Spinal cord (tissue), 10 donors: Measurements from ENCODE around the gene IGFBP2. TPM values are rescaled to one million over a fixed set of nuclear protein-coding genes. Genes with fewer than 3 reads are reported as not detected.

Source experiments
- DNase-seq, 6 donors: peaks; one replicate each; pipeline versions ENCODE4 v3.0.0 to v3.0.0-alpha.2; 2013 to 2015; ENCODE audit warnings: low spot score in 6 of 6, low read depth in 4 of 6
- H3K27ac ChIP-seq: one replicate; pipeline ENCODE4 v1.5.1; 2013; ENCODE audit warnings: low read depth, low read length, control low read depth
- H3K27me3 ChIP-seq: one replicate; pipeline ENCODE4 v1.6.1; 2013; ENCODE audit warnings: low read length; ENCODE audit not compliant: control insufficient read depth, insufficient read depth
- H3K36me3 ChIP-seq: one replicate; pipeline ENCODE4 v1.6.1; 2013; ENCODE audit warnings: low read length; ENCODE audit not compliant: control insufficient read depth, insufficient read depth
- H3K4me1 ChIP-seq: one replicate; pipeline ENCODE4 v1.6.1; 2013; ENCODE audit warnings: low read length; ENCODE audit not compliant: control insufficient read depth, insufficient read depth
- H3K4me3 ChIP-seq: one replicate; pipeline ENCODE4 v1.5.1; 2013; ENCODE audit warnings: low read depth, low read length, control low read depth
- H3K9me3 ChIP-seq: one replicate; pipeline ENCODE4 v1.6.1; 2013; ENCODE audit warnings: low read length; ENCODE audit not compliant: control insufficient read depth, insufficient read depth
- WGBS: methylation state at CpG from one replicate; pipeline ENCODE4 v1.1.5; 2013; ENCODE audit warnings: missing lambda C conversion rate; ENCODE audit not compliant: insufficient coverage; 5-methylcytosine and 5-hydroxymethylcytosine counted together
- polyA plus RNA-seq, 2 donors: library from polyadenylated mRNA; unstranded; fragments of 120-200 nt; gene quantifications; one replicate each; pipeline ENCODE4 v1.2.1, GENCODE V29; 2013; ENCODE audit not compliant: insufficient read length in 2 of 2
- total RNA-seq, 2 donors: library from RNA; depleted of rRNA in 1 of 2; stranded (reverse); fragments of 120-200 nt in 1 of 2; fragments of >200 nt in 1 of 2; gene quantifications; one replicate each; pipeline versions ENCODE4 v1.2.3 to v1.2.4, GENCODE V29; 2013 to 2014
- donor health status: healthy.

Gene IGFBP2
- total and polyA plus RNA-seq, 4 donors: 176 to 741 (median 225) TPM

DNA sequence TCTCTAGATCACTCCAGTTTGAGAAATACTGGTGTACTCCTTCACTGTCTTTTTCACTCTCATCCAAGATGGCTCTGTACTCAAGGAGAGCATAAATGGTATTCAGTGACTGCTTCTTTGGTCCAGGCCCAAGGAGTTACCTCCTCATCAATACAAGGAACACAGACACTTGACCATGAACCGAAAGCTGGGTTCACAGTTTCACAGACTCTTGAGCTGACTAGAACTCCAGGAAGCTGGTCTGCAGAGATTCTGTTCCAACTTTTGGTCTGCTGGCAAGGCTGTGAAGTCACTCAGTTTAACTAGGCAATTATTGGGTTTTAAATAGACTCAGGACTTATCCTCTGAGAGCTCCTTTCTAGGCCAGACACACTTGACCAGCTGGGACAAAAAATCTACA is 69.5 kb downstream of the IGFBP2 start:
- Histone ChIP-seq H3K4me3 (no peak overlapping the region), H3K4me1 (peaks cover 13% of the 10 kb centered on the region), H3K9me3 (no peaks in the 10 kb centered on the region), H3K27ac (no peak overlapping the region), H3K36me3 (no peaks in the 10 kb centered on the region), H3K27me3 (no peaks in the 10 kb centered on the region)
- WGBS: 100% methylated on average over 1 of the region's 1 CpG
- no peak for DNase-seq

DNA sequence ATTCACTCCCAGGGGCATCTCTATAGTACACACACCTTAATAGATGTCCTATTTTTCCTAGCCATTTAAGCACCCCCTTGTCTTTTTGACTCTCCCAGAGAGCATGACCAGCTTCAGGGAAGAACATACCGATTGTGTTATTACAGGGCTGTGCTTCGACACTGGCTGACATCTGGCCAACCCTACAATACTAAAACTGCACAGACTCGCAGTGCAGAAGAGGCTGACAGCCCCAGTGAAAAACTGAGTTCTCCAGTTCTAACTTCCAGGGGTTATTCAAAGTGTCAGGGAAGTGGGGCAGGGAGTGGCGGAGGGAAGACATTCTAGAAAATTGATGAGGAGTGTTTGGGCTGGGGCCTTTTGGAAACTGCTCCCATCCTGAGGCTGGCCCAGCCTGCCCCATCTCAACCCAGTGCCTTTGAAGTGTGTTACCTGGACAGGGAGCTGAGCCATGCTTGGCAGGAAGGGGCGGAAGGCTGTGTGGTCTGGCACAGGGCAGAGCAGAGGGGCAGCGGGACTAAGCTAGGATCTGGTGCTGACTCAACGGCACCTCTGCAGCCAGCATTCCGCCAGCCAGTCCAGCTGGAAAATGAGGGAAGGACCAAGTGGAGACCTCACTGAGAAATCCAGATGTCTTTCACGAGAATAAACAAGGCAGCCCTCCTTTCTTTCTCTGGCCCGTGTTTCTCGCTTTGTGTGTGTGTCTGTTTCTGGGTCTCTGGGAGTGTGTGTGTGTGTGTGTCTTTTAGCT is 77.5 kb downstream of the IGFBP2 start:
- DNase-seq: no peak
- peak overlapping the region; percentile 65 for H3K27ac ChIP-seq
- H3K27me3 ChIP-seq: no peaks in the 10 kb centered on the region
- no peaks in the 10 kb centered on the region for H3K9me3 ChIP-seq
- WGBS: 59% methylated on average over 6 of the region's 11 CpGs
- H3K4me3 ChIP-seq: no peak overlapping the region
- peaks cover 16% of the 10 kb centered on the region for H3K4me1 ChIP-seq
- no peaks in the 10 kb centered on the region for H3K36me3 ChIP-seq

DNA sequence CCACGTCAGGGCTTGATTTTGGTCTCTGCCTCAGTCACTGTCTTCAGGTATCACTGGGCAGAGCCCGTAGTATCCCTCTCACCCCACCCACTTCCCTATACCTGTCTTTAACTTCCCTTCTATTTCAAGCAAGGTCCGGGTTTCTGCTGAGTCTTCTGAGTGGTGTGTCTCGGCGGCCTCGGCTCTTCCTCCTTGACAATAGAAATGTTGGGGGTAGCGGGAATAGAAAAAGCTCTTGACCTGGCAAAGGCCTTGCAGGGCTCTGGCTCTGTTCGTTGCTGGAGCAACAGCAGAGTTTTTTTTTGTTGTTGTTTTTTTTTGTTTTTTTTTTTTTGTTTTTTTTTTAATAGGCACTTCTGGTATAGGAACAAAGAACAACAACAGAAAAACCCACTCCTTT is 78.1 kb downstream of the IGFBP2 start:
- no peaks in the 10 kb centered on the region for H3K9me3 ChIP-seq
- no peaks in the 10 kb centered on the region for H3K36me3 ChIP-seq
- H3K4me3 ChIP-seq: no peak overlapping the region
- H3K27ac ChIP-seq: no peak overlapping the region
- peaks cover 16% of the 10 kb centered on the region for H3K4me1 ChIP-seq
- H3K27me3 ChIP-seq: no peaks in the 10 kb centered on the region
- no peak for DNase-seq
- 77% methylated on average over 6 of the region's 8 CpGs for WGBS

DNA sequence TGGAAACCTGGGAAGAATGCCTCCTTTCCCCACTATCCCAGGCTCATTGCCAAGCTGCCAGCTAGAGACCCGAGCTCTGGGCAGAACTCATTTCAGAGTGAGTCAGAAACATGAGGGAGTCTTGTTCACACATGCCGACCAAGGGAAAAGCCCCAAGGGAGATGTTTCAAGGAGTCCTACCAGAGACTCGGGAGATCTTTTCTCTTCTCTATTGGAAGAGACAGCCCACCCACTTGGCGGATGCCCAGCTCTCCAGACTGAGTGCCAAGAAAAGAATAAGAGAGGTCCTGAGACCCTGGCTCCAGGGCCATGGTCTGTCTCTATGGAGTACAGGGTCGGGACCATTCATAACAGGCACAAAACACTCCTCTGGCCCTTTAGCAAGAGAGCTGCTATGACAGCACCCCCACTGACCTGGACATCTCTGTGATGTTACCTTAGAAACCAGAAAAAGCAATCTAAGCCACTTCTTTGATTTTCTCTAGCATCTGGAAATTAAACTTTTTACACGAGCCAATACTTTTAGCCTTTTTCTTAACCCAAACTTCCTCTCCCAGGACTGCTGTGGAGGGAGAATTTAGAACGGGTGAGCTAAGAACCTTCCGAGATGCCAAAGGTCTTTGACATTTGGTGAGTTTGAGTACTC is 80.6 kb downstream of the IGFBP2 start:
- no peaks in the 10 kb centered on the region for H3K27me3 ChIP-seq
- no peaks in the 10 kb centered on the region for H3K36me3 ChIP-seq
- no peak overlapping the region for H3K4me3 ChIP-seq
- H3K4me1 ChIP-seq: peaks cover 20% of the 10 kb centered on the region
- peak in 2 of 6 donors; percentile 50 to 88 for DNase-seq
- no peaks in the 10 kb centered on the region for H3K9me3 ChIP-seq
- 46% methylated on average over 5 of the region's 8 CpGs for WGBS
- peak overlapping the region; percentile 22 for H3K27ac ChIP-seq

Other genes with a start within 250 kb of the IGFBP2 start
- gene SMARCAL1, start 220.9 kb upstream of the IGFBP2 start, total RNA-seq: 10 to 100 TPM; 13.6 to 14.1 TPM
- 10 to 100 TPM; 17.1 to 18.0 TPM for gene SMARCAL1, start 220.9 kb upstream of the IGFBP2 start, polyA plus RNA-seq
- 1,000 to 10,000 TPM; 1,589 to 4,925 TPM for gene RPL37A, start 134.6 kb upstream of the IGFBP2 start, total RNA-seq
- gene RPL37A, start 134.6 kb upstream of the IGFBP2 start, polyA plus RNA-seq: 1,000 to 10,000 TPM; 1,953 to 1,956 TPM
- 100 to 1,000 TPM; 179 to 292 TPM for gene IGFBP5, start 62.1 kb downstream of the IGFBP2 start, total RNA-seq
- gene IGFBP5, start 62.1 kb downstream of the IGFBP2 start, polyA plus RNA-seq: 100 to 1,000 TPM; 245 to 273 TPM
- gene TNP1, start 226.6 kb downstream of the IGFBP2 start, total RNA-seq: not detected
- not detected for gene TNP1, start 226.6 kb downstream of the IGFBP2 start, polyA plus RNA-seq